Choroid plexus epithelial cell (primary cell): ENCODE measurements around the gene EVA1A.

Source experiments
- DNase-seq: peaks from one replicate; pipeline ENCODE4 v3.0.0-alpha.2; 2010; ENCODE audit warnings: low read depth
- H3K4me3 ChIP-seq: 2 replicates; pipeline ENCODE4 v1.5.1; 2011; ENCODE audit warnings: low read depth, mild to moderate bottlenecking, control low read depth, low read length, moderate library complexity
- CTCF ChIP-seq: conservative IDR thresholded peaks from 2 replicates; pipeline ENCODE4 v1.5.1; 2011; ENCODE audit warnings: low read depth, mild to moderate bottlenecking, control low read depth, inconsistent platforms, low read length, moderate library complexity

EVA1A gene

DNA sequence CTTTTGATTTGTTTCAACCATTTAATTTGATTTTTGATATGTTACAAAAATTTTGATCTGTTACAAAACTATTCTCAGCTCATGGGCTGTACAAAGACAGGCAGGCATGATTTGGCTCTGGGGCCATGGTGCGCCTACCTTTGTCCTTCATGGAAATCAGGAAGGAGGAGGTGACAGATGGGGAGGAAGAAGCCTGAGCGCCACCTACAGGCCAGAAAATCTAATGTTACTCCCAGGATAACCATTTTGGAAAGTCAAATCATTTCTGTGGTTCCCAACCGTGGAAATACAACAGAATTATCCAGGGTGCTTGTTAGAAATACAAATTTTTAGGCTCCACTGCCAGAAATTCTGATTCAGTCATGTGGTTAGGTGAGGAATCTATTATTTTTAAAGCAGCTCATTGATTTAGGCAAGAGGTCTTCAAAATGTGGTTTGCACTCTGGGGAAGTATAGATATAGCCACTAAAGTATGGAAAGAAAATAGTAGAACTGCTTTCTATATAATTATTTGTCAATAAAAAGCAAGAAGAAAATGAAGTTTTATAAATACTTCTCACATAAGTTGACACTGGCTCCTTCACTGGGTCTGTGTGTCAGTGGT, 93.9 kb downstream of the EVA1A start:
- H3K4me3 ChIP-seq = no peak overlapping the region
- DNase-seq = peak; percentile 48
- TF ChIP-seq CTCF = peak; percentile 78

GRCh38 chr2:75465317-75465984, 95.3 kb downstream of the EVA1A start:
- peak; percentile 83 for TF ChIP-seq CTCF
- no peak overlapping the region for H3K4me3 ChIP-seq
- DNase-seq = peak; percentile 67

GRCh38 chr2:75464348-75464946, 96.3 kb downstream of the EVA1A start:
- no peak overlapping the region for H3K4me3 ChIP-seq
- peak; percentile 85 for TF ChIP-seq CTCF
- peak; percentile 72 for DNase-seq

DNA sequence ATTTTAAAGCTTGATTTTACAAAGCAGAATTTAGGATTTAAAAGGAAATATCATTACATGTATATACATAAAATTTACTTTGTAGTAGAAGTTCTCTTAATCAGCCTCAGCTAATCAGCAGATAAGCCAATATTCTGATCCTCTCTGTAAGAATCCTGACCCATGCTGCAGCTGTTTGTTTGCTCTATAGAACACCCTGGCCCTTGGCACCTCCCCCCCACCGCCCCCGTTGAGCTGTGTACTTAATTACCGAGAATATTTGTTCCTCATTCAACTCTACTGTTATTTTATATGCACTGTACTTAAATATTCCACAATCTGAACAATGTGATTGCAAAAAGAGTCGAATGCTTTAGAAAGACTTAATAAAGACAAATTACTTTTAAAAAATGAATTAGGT, 98.0 kb downstream of the EVA1A start:
- DNase-seq = no peak
- TF ChIP-seq CTCF = no peak
- no peak overlapping the region for H3K4me3 ChIP-seq

DNA sequence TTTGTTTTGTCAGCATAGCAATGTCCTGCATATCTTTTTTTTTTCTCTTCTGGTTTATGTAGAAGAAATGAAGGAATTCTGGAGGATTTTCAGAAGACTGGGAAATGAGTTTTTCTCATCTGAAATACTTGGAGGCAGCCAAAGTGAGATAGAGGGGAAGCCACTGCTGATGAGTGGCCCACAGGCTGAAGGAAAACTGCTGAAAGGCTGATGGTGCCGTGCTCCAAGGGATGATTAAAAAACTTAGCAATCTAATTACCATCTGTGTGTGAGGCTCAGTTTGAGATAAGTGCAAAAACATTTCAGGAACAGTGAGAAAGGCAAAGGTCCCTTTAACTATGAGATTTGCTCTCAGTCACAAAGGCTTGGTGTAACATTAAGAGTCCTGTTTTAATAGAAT, 98.5 kb downstream of the EVA1A start:
- no peak for DNase-seq
- TF ChIP-seq CTCF = no peak
- no peak overlapping the region for H3K4me3 ChIP-seq

DNA sequence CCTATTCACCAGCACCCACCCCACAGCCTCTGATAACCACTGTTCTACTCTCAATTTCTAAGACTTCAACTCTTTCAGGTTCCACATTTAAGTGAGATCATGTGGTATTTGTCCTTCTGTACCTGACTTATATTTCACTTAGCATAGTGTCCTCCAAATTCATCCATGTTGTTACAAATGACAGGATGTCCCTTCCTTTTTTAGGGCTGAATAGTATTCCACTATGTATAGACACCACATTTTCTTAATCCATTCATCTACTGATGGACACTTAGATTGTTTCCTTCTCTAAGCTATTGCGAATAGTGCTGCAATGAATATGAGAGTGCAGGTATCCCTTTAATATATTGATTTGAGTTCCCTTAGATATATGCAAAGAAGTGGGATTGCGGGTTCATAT, 100.1 kb downstream of the EVA1A start:
- DNase-seq = no peak
- H3K4me3 ChIP-seq = no peak overlapping the region
- TF ChIP-seq CTCF = no peak
